GM11168 (cell line): ENCODE results near the gene PLCH1.

ENCODE experiments used
- in situ Hi-C: fragments of 300-500 bp; cut with MboI; formaldehyde crosslinking; loops from one replicate; pipeline ENCODE4 v1.12.0; 2022; ENCODE audit warnings: low sequenced_read_pairs; ENCODE audit not compliant: unreplicated experiment

PLCH1 gene

DNA sequence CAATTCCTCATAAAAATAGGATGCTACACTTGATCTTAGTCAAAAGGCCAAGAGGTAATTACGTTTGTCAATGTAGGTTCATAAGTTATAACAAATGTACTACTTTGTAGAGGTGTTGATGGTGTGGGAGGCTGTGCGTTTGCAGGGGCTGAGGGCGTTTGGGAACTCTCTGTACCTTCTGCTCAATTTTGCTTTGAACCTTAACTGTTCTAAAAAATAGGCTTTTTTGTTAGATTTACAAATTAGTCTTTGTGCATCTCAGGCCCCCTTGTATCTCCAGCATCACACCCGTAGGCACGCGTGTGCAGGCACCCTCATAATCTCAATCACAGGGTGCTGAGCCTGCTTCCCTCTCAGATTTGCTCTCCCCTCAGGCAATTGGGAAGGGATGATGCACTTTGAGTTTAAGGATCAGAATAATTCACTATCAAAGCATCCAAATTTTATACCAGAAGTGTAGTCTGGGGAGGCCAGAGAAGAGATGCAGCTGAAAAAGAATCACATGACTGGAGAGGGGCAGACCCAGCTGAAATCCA, 415.3 kb downstream of the PLCH1 start:
- in situ Hi-C loops = no loop called here

DNA sequence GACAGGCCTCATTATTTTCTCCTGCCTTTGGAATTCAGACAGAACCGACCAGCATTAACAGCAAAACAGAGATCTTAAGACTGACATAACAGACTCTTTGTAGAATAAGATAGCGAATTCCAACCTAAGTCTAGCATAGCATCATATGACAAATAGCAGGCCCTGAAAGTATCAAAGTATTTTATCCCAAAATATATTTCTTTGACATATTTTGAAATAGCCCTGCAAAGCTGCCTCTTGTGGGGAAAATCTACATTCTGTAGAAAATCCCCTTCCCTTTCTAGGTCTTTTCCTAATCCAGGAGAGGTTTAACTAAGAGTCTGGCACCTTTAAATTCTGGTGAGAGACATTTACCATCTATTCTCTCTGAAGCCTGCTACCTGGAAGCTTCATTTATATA, 417.0 kb downstream of the PLCH1 start:
- in situ Hi-C loops = no loop called here

DNA sequence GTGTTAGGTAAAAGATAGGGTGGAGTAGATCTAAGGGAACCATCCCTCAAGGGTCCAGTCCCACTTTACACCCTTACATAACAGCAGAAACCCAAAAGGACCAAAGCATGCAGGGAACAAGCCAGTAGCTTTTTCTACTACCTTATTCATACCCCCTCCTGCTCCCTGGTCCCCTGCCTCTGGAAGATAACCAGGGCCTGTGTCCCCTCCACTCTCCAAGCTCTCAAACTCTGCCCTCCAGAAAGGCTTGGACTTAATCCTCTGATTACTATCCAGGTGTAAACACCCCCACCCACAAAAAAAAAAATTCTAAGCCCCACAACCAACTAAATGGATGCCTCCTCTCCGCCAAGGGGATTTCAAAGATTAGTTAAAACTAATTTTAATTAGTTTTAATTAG, 417.4 kb downstream of the PLCH1 start:
- in situ Hi-C loops = no loop called here

DNA sequence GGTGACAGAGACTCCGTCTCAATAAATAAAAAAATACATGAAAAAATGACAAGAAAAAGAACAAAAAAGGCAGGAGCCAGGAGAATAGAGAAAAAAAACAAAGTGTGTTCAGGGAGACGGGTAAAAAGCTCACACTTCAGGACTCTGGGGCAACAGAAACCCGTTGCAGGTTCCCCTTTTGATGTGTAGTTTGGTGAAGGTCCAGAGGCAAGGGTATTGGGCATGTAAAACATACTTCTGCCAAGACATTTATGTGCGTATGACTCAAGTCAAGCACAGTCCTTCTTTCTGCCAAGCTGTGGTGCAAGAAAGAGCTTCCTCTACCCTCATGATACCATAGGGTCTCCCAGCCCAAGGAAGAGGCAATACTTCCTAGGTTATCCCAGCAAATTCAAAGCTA, 418.0 kb downstream of the PLCH1 start:
- in situ Hi-C loops = no loop called here

DNA sequence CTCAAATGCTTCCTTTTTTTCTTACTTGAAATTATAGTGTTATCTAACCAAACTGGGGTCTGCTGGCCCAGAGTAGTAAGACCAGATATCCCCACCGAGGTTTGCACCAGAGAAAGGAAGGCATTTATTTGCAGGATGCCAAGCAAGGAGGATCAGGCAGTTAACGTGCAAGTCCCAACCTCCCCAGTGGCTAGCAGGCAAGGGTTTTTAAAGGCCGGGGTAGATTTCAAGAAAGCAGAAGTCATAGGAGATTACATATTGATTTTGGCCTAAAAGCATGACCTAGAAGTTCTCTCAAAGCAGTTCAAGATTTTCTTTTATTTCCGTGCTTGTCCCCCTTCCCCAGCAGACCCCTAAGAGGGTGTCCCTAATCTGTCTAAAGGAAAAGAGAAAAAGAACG, 418.6 kb downstream of the PLCH1 start:
- in situ Hi-C loops = no loop called here
